H9 (cell line): Measurements from ENCODE around the gene MAP1S. TPM values are rescaled to one million over a fixed set of nuclear protein-coding genes. Genes with fewer than 3 reads are reported as not detected.

Experiments used
- DNase-seq: peaks from one replicate; pipeline ENCODE4 v3.0.0-alpha.2; 2017
- H2AFZ ChIP-seq: one replicate; pipeline ENCODE4 v1.6.1; 2013; ENCODE audit warnings: mild to moderate bottlenecking, low read length, control low read depth, moderate library complexity
- H2AK5ac ChIP-seq: 2 replicates; pipeline ENCODE4 v1.6.1; 2013; ENCODE audit warnings: low read length, control low read depth, mixed read lengths; ENCODE audit not compliant: insufficient read length
- H2BK120ac ChIP-seq: one replicate; pipeline ENCODE4 v1.6.1; 2013; ENCODE audit warnings: low read depth, mild to moderate bottlenecking, low read length, control low read depth, inconsistent platforms; ENCODE audit not compliant: poor library complexity, severe bottlenecking
- H2BK12ac ChIP-seq: 2 replicates; pipeline ENCODE4 v1.6.1; 2013; ENCODE audit warnings: low read length, control low read depth, mixed read lengths, low read depth; ENCODE audit not compliant: insufficient read length
- H2BK15ac ChIP-seq: 2 replicates; pipeline ENCODE4 v1.6.1; 2013; ENCODE audit warnings: low read depth, low read length, control low read depth
- H2BK20ac ChIP-seq: one replicate; pipeline ENCODE4 v1.6.1; 2013; ENCODE audit warnings: low read depth, mild to moderate bottlenecking, low read length, control low read depth, inconsistent platforms; ENCODE audit not compliant: poor library complexity, severe bottlenecking
- H2BK5ac ChIP-seq: 2 replicates; pipeline ENCODE4 v1.6.1; 2013; ENCODE audit warnings: low read length, control low read depth, mixed read lengths; ENCODE audit not compliant: insufficient read length
- H3K14ac ChIP-seq: 2 replicates; pipeline ENCODE4 v1.6.1; 2013; ENCODE audit warnings: low read length, control low read depth; ENCODE audit not compliant: insufficient read depth
- H3K18ac ChIP-seq: 2 replicates; pipeline ENCODE4 v1.6.1; 2013; ENCODE audit warnings: low read depth, mild to moderate bottlenecking, mixed read lengths, low read length, control low read depth; ENCODE audit not compliant: insufficient read length
- H3K23ac ChIP-seq: 2 replicates; pipeline ENCODE4 v1.6.1; 2013; ENCODE audit warnings: low read length, control low read depth, mixed read lengths, low read depth; ENCODE audit not compliant: insufficient read length
- H3K23me2 ChIP-seq: 2 replicates; pipeline ENCODE4 v1.6.1; 2013; ENCODE audit warnings: low read depth, mild to moderate bottlenecking, mixed read lengths, low read length, control low read depth; ENCODE audit not compliant: insufficient read length, poor library complexity, severe bottlenecking
- H3K27ac ChIP-seq: 2 replicates; pipeline ENCODE4 v1.5.1; 2013; ENCODE audit warnings: low read length, control low read depth, mixed read lengths, low read depth; ENCODE audit not compliant: insufficient read length
- H3K27me3 ChIP-seq: 2 replicates; pipeline ENCODE4 v1.6.1; 2013; ENCODE audit warnings: low read length, control low read depth, inconsistent platforms; ENCODE audit not compliant: insufficient read depth
- H3K4ac ChIP-seq: 2 replicates; pipeline ENCODE4 v1.6.1; 2013; ENCODE audit warnings: low read depth, mild to moderate bottlenecking, control low read depth, inconsistent platforms, low read length, moderate library complexity
- H3K4me1 ChIP-seq: 2 replicates; pipeline ENCODE4 v1.6.1; 2013; ENCODE audit warnings: low read length, control low read depth, inconsistent platforms; ENCODE audit not compliant: insufficient read depth
- H3K4me2 ChIP-seq: 2 replicates; pipeline ENCODE4 v1.6.1; 2013; ENCODE audit warnings: low read length, control low read depth, mixed read lengths; ENCODE audit not compliant: insufficient read length, insufficient read depth
- H3K56ac ChIP-seq: 2 replicates; pipeline ENCODE4 v1.6.1; 2013; ENCODE audit warnings: low read depth, mild to moderate bottlenecking, mixed read lengths, low read length, control low read depth; ENCODE audit not compliant: insufficient read length
- H3K79me1 ChIP-seq: 2 replicates; pipeline ENCODE4 v1.6.1; 2013; ENCODE audit warnings: low read depth, mild to moderate bottlenecking, moderate library complexity, low read length, control low read depth, inconsistent platforms; ENCODE audit not compliant: insufficient read depth, poor library complexity, severe bottlenecking
- H3K79me2 ChIP-seq: 2 replicates; pipeline ENCODE4 v1.6.1; 2013; ENCODE audit warnings: low read length, control low read depth, inconsistent platforms; ENCODE audit not compliant: insufficient read depth
- H3K9ac ChIP-seq: 2 replicates; pipeline ENCODE4 v1.6.1; 2013; ENCODE audit warnings: low read length, control low read depth, mixed read lengths; ENCODE audit not compliant: insufficient read length; ENCODE audit errors: extremely low read depth
- H3K9me3 ChIP-seq: one replicate; pipeline ENCODE4 v1.6.1; 2013; ENCODE audit warnings: low read depth, low read length, inconsistent platforms; ENCODE audit not compliant: control insufficient read depth
- H3T11ph ChIP-seq: one replicate; pipeline ENCODE4 v1.6.1; 2013; ENCODE audit warnings: mild to moderate bottlenecking, low read length, control low read depth, inconsistent platforms
- H4K20me1 ChIP-seq: one replicate; pipeline ENCODE4 v1.6.1; 2013; ENCODE audit not compliant: control insufficient read depth, insufficient read length, insufficient read depth
- H4K5ac ChIP-seq: 2 replicates; pipeline ENCODE4 v1.6.1; 2013; ENCODE audit warnings: low read depth, mild to moderate bottlenecking, mixed read lengths, low read length, control low read depth; ENCODE audit not compliant: insufficient read length
- H4K8ac ChIP-seq: replicated peaks from 2 replicates; pipeline ENCODE4 v1.6.1; 2013; ENCODE audit warnings: low read length, control low read depth, mixed read lengths, low read depth; ENCODE audit not compliant: insufficient read length
- H4K91ac ChIP-seq: 2 replicates; pipeline ENCODE4 v1.6.1; 2013; ENCODE audit warnings: low read depth, mild to moderate bottlenecking, moderate library complexity, mixed read lengths, low read length, control low read depth; ENCODE audit not compliant: insufficient read length
- H3K27ac Mint-ChIP-seq, 3 experiments: 2 replicates in 2 of 3; 3 replicates in 1 of 3; pipeline ENCODE4 v1.8.0; 2020 to 2021; ENCODE audit warnings: mixed read lengths in 3 of 3, mild to moderate bottlenecking in 1 of 3, moderate library complexity in 1 of 3
- H3K27me3 Mint-ChIP-seq: 2 replicates; pipeline ENCODE4 v1.8.0; 2021; ENCODE audit warnings: low read depth, mild to moderate bottlenecking, moderate library complexity, mixed read lengths
- H3K36me3 Mint-ChIP-seq, 3 experiments: 2 replicates in 2 of 3; 3 replicates in 1 of 3; pipeline ENCODE4 v1.8.0; 2020 to 2021; ENCODE audit warnings: low read depth in 3 of 3, mixed read lengths in 3 of 3; ENCODE audit not compliant: insufficient read depth in 1 of 3
- H3K4me1 Mint-ChIP-seq, 2 experiments: 2 replicates each; pipeline ENCODE4 v1.8.0; 2020; ENCODE audit warnings: mixed read lengths in 2 of 2
- H3K4me3 Mint-ChIP-seq, 2 experiments: 2 replicates in 1 of 2; 3 replicates in 1 of 2; pipeline ENCODE4 v1.8.0; 2020 to 2021; ENCODE audit warnings: mild to moderate bottlenecking in 2 of 2, mixed read lengths in 2 of 2, moderate library complexity in 1 of 2
- H3K9me3 Mint-ChIP-seq, 2 experiments: 2 replicates in 1 of 2; 3 replicates in 1 of 2; pipeline ENCODE4 v1.8.0; 2020; ENCODE audit warnings: mild to moderate bottlenecking in 2 of 2, mixed read lengths in 2 of 2, moderate library complexity in 1 of 2
- WGBS: extraction: QIAGEN DNeasy Blood & Tissue Kit; methylation state at CpG from one replicate; pipeline ENCODE4 v1.1.7; 2013; ENCODE audit warnings: missing lambda C conversion rate, low lambda C conversion rate, mixed read lengths; ENCODE audit not compliant: insufficient read length; ENCODE audit errors: extremely low coverage; 5-methylcytosine and 5-hydroxymethylcytosine counted together
- total RNA-seq: library from RNA; stranded (reverse); gene quantifications from 2 replicates; pipeline ENCODE4 v1.2.1, GENCODE V29; 2021
- TF ChIP-seq, protein P1 (sequence below): fragments of 200-600 bp; sonication (generic); conservative IDR thresholded peaks from 3 replicates; pipeline ENCODE4 v1.8.0; 2021; ENCODE audit warnings: antibody characterized with exemption, mild to moderate bottlenecking

Gene MAP1S
- total RNA-seq, 1 experiment from 2014 or later, result 160 TPM

DNA sequence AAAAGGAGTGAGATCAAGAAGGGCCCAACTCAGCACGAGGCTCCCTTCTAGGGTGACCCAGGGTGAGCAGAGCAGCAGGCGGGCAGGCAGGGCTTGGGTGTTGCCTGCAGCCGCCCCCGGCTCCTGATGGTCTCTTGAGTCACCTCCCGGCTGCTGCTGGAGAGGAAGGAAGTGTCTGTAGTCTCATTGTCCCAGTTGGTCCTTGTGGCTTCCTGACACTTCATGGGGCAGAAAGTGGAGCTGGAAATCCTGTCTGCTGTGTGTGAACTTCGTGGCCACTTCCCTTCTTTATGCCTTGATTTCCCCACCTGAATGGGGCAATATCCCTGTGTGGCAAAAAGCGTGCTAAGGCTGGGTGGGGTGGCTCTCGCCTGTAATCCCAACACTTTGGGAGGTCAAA lies 2.5 kb downstream of the MAP1S start:
- TF ChIP-seq, protein P1, sequence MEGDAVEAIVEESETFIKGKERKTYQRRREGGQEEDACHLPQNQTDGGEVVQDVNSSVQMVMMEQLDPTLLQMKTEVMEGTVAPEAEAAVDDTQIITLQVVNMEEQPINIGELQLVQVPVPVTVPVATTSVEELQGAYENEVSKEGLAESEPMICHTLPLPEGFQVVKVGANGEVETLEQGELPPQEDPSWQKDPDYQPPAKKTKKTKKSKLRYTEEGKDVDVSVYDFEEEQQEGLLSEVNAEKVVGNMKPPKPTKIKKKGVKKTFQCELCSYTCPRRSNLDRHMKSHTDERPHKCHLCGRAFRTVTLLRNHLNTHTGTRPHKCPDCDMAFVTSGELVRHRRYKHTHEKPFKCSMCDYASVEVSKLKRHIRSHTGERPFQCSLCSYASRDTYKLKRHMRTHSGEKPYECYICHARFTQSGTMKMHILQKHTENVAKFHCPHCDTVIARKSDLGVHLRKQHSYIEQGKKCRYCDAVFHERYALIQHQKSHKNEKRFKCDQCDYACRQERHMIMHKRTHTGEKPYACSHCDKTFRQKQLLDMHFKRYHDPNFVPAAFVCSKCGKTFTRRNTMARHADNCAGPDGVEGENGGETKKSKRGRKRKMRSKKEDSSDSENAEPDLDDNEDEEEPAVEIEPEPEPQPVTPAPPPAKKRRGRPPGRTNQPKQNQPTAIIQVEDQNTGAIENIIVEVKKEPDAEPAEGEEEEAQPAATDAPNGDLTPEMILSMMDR, result no peak
- no peak overlapping the region for H3K9ac ChIP-seq
- peaks cover 7% of the 10 kb centered on the region for H3K4me1 ChIP-seq
- no peak overlapping the region for H3K4me2 ChIP-seq
- H2BK20ac ChIP-seq, result no peak overlapping the region
- no peak overlapping the region for H2AK5ac ChIP-seq
- no peak overlapping the region for H2AFZ ChIP-seq
- no peak for DNase-seq
- peaks cover 25 to 43% (median 41%) of the 10 kb centered on the region in 3 experiments; a peak in 6 of 7 replicates for H3K36me3 Mint-ChIP-seq
- peaks cover 6% of the 10 kb centered on the region for H3K23me2 ChIP-seq
- no peak overlapping the region for H4K5ac ChIP-seq
- no peak overlapping the region for H3K23ac ChIP-seq
- H3K27me3 ChIP-seq, result no peaks in the 10 kb centered on the region
- H3K4me3 Mint-ChIP-seq, result peak overlapping the region; percentile 82 to 85; a peak in 3 of 5 replicates
- no peak overlapping the region for H3K56ac ChIP-seq
- H3K14ac ChIP-seq, result no peak overlapping the region
- H4K8ac ChIP-seq, result no peak overlapping the region
- no peak overlapping the region for H3K18ac ChIP-seq
- no peak overlapping the region for H2BK12ac ChIP-seq
- H4K91ac ChIP-seq, result no peak overlapping the region
- H3K79me1 ChIP-seq, result peaks cover 14% of the 10 kb centered on the region
- no peaks in the 10 kb centered on the region for H4K20me1 ChIP-seq
- H2BK120ac ChIP-seq, result no peak overlapping the region
- no CpG with 5 or more reads among the region's 8 CpGs for WGBS
- H3K9me3 ChIP-seq, result no peaks in the 10 kb centered on the region
- peaks cover 14% of the 10 kb centered on the region; the same call in 1 of the 2 replicates for H3K79me2 ChIP-seq
- no peaks in the 10 kb centered on the region; a peak in 1 of 5 replicates for H3K9me3 Mint-ChIP-seq
- H2BK15ac ChIP-seq, result no peak overlapping the region
- H3K27ac Mint-ChIP-seq, result peak overlapping the region in 1 of 3 experiments; percentile 85; a peak in 1 of 7 replicates
- no peaks in the 10 kb centered on the region for H3K27me3 Mint-ChIP-seq
- no peak overlapping the region for H3T11ph ChIP-seq
- H3K4me1 Mint-ChIP-seq, result peaks cover 25 to 30% of the 10 kb centered on the region in 2 experiments
- no peak overlapping the region for H2BK5ac ChIP-seq
- no peak overlapping the region for H3K4ac ChIP-seq
- no peak overlapping the region for H3K27ac ChIP-seq
